ENCODE data around the gene LRP1B.

Gene LRP1B

GRCh38 chr2:141992695-141993094, 138.1 kb downstream of the LRP1B start:
- Histone ChIP-seq H3K4me1 (ENCODE audit: control insufficient read depth in 1 of 2, insufficient read depth in 2 of 2, low read length in 2 of 2) (no peaks in the 10 kb centered on the region), H3K4me3 (ENCODE audit: low read depth in 1 of 2, low read length in 2 of 2) (no peak overlapping the region), H3K9me3 (ENCODE audit: control insufficient read depth in 1 of 2, low read length in 2 of 2) (peaks cover 0 to 2% of the 10 kb centered on the region in 2 donors), H3K9ac (ENCODE audit: low read depth in 1 of 2, low read length in 2 of 2) (no peak overlapping the region), H3K27me3 (ENCODE audit: control insufficient read depth in 1 of 2, insufficient read depth in 2 of 2, low read length in 2 of 2) (no peaks in the 10 kb centered on the region), H3K36me3 (ENCODE audit: control insufficient read depth in 1 of 2, insufficient read depth in 2 of 2, low read length in 2 of 2) (no peaks in the 10 kb centered on the region), H3K27ac (ENCODE audit: low read depth, low read length) (no peak overlapping the region)

- no peak overlapping the region for H3K9ac ChIP-seq (ENCODE audit: low read depth in 1 of 2, low read length in 2 of 2)
- no peak overlapping the region for H3K4me3 ChIP-seq (ENCODE audit: low read depth in 1 of 2, low read length in 2 of 2)
- no peaks in the 10 kb centered on the region for H3K27me3 ChIP-seq (ENCODE audit: control insufficient read depth in 1 of 2, insufficient read depth in 2 of 2, low read length in 2 of 2)
- H3K9me3 ChIP-seq (ENCODE audit: control insufficient read depth in 1 of 2, low read length in 2 of 2): no peaks in the 10 kb centered on the region
- H3K36me3 ChIP-seq (ENCODE audit: control insufficient read depth in 1 of 2, insufficient read depth in 2 of 2, low read length in 2 of 2): no peaks in the 10 kb centered on the region
- H3K27ac ChIP-seq (ENCODE audit: low read depth, low read length): no peak overlapping the region
- H3K4me1 ChIP-seq (ENCODE audit: control insufficient read depth in 1 of 2, insufficient read depth in 2 of 2, low read length in 2 of 2): no peaks in the 10 kb centered on the region
Measured at GRCh38 chr2:141968433-141968832, 162.4 kb downstream of the LRP1B start.

- H3K4me1 ChIP-seq (ENCODE audit: control insufficient read depth in 1 of 2, insufficient read depth in 2 of 2, low read length in 2 of 2): no peaks in the 10 kb centered on the region
- H3K27ac ChIP-seq (ENCODE audit: low read depth, low read length): no peak overlapping the region
- H3K4me3 ChIP-seq (ENCODE audit: low read depth in 1 of 2, low read length in 2 of 2): no peak overlapping the region
- no peaks in the 10 kb centered on the region for H3K27me3 ChIP-seq (ENCODE audit: control insufficient read depth in 1 of 2, insufficient read depth in 2 of 2, low read length in 2 of 2)
- no peak overlapping the region for H3K9ac ChIP-seq (ENCODE audit: low read depth in 1 of 2, low read length in 2 of 2)
- H3K36me3 ChIP-seq (ENCODE audit: control insufficient read depth in 1 of 2, insufficient read depth in 2 of 2, low read length in 2 of 2): no peaks in the 10 kb centered on the region
- H3K9me3 ChIP-seq (ENCODE audit: control insufficient read depth in 1 of 2, low read length in 2 of 2): no peaks in the 10 kb centered on the region
Measured at GRCh38 chr2:141967980-141968379, 162.8 kb downstream of the LRP1B start.

GRCh38 chr2:141967503-141967902, 163.3 kb downstream of the LRP1B start:
- Histone ChIP-seq H3K9ac (ENCODE audit: low read depth in 1 of 2, low read length in 2 of 2) (no peak overlapping the region), H3K27ac (ENCODE audit: low read depth, low read length) (no peak overlapping the region), H3K4me3 (ENCODE audit: low read depth in 1 of 2, low read length in 2 of 2) (no peak overlapping the region), H3K27me3 (ENCODE audit: control insufficient read depth in 1 of 2, insufficient read depth in 2 of 2, low read length in 2 of 2) (no peaks in the 10 kb centered on the region), H3K36me3 (ENCODE audit: control insufficient read depth in 1 of 2, insufficient read depth in 2 of 2, low read length in 2 of 2) (no peaks in the 10 kb centered on the region), H3K9me3 (ENCODE audit: control insufficient read depth in 1 of 2, low read length in 2 of 2) (no peaks in the 10 kb centered on the region), H3K4me1 (ENCODE audit: control insufficient read depth in 1 of 2, insufficient read depth in 2 of 2, low read length in 2 of 2) (no peaks in the 10 kb centered on the region)

- H3K4me3 ChIP-seq (ENCODE audit: low read depth in 1 of 2, low read length in 2 of 2): no peak overlapping the region
- no peaks in the 10 kb centered on the region for H3K27me3 ChIP-seq (ENCODE audit: control insufficient read depth in 1 of 2, insufficient read depth in 2 of 2, low read length in 2 of 2)
- no peaks in the 10 kb centered on the region for H3K9me3 ChIP-seq (ENCODE audit: control insufficient read depth in 1 of 2, low read length in 2 of 2)
- no peaks in the 10 kb centered on the region for H3K4me1 ChIP-seq (ENCODE audit: control insufficient read depth in 1 of 2, insufficient read depth in 2 of 2, low read length in 2 of 2)
- no peaks in the 10 kb centered on the region for H3K36me3 ChIP-seq (ENCODE audit: control insufficient read depth in 1 of 2, insufficient read depth in 2 of 2, low read length in 2 of 2)
- no peak overlapping the region for H3K27ac ChIP-seq (ENCODE audit: low read depth, low read length)
- H3K9ac ChIP-seq (ENCODE audit: low read depth in 1 of 2, low read length in 2 of 2): no peak overlapping the region
Measured at GRCh38 chr2:141959941-141960340, 170.9 kb downstream of the LRP1B start.

- Histone ChIP-seq H3K9ac (ENCODE audit: low read depth in 1 of 2, low read length in 2 of 2) (no peak overlapping the region), H3K4me3 (ENCODE audit: low read depth in 1 of 2, low read length in 2 of 2) (no peak overlapping the region), H3K27ac (ENCODE audit: low read depth, low read length) (no peak overlapping the region), H3K27me3 (ENCODE audit: control insufficient read depth in 1 of 2, insufficient read depth in 2 of 2, low read length in 2 of 2) (no peaks in the 10 kb centered on the region), H3K9me3 (ENCODE audit: control insufficient read depth in 1 of 2, low read length in 2 of 2) (no peaks in the 10 kb centered on the region), H3K36me3 (ENCODE audit: control insufficient read depth in 1 of 2, insufficient read depth in 2 of 2, low read length in 2 of 2) (no peaks in the 10 kb centered on the region), H3K4me1 (ENCODE audit: control insufficient read depth in 1 of 2, insufficient read depth in 2 of 2, low read length in 2 of 2) (no peaks in the 10 kb centered on the region)
Measured at GRCh38 chr2:141959016-141959415, 171.8 kb downstream of the LRP1B start.

- no peak overlapping the region for H3K9ac ChIP-seq (ENCODE audit: low read depth in 1 of 2, low read length in 2 of 2)
- no peaks in the 10 kb centered on the region for H3K36me3 ChIP-seq (ENCODE audit: control insufficient read depth in 1 of 2, insufficient read depth in 2 of 2, low read length in 2 of 2)
- H3K27ac ChIP-seq (ENCODE audit: low read depth, low read length): no peak overlapping the region
- H3K9me3 ChIP-seq (ENCODE audit: control insufficient read depth in 1 of 2, low read length in 2 of 2): no peaks in the 10 kb centered on the region
- no peaks in the 10 kb centered on the region for H3K27me3 ChIP-seq (ENCODE audit: control insufficient read depth in 1 of 2, insufficient read depth in 2 of 2, low read length in 2 of 2)
- no peaks in the 10 kb centered on the region for H3K4me1 ChIP-seq (ENCODE audit: control insufficient read depth in 1 of 2, insufficient read depth in 2 of 2, low read length in 2 of 2)
- H3K4me3 ChIP-seq (ENCODE audit: low read depth in 1 of 2, low read length in 2 of 2): no peak overlapping the region
Measured at GRCh38 chr2:141957827-141958450, 172.9 kb downstream of the LRP1B start.

GRCh38 chr2:141957321-141957720, 173.5 kb downstream of the LRP1B start:
- no peak overlapping the region for H3K9ac ChIP-seq (ENCODE audit: low read depth in 1 of 2, low read length in 2 of 2)
- H3K4me3 ChIP-seq (ENCODE audit: low read depth in 1 of 2, low read length in 2 of 2): no peak overlapping the region
- H3K27me3 ChIP-seq (ENCODE audit: control insufficient read depth in 1 of 2, insufficient read depth in 2 of 2, low read length in 2 of 2): no peaks in the 10 kb centered on the region
- no peaks in the 10 kb centered on the region for H3K9me3 ChIP-seq (ENCODE audit: control insufficient read depth in 1 of 2, low read length in 2 of 2)
- H3K27ac ChIP-seq (ENCODE audit: low read depth, low read length): no peak overlapping the region
- H3K4me1 ChIP-seq (ENCODE audit: control insufficient read depth in 1 of 2, insufficient read depth in 2 of 2, low read length in 2 of 2): no peaks in the 10 kb centered on the region
- H3K36me3 ChIP-seq (ENCODE audit: control insufficient read depth in 1 of 2, insufficient read depth in 2 of 2, low read length in 2 of 2): no peaks in the 10 kb centered on the region

GRCh38 chr2:141947396-141948114, 183.3 kb downstream of the LRP1B start:
- Histone ChIP-seq H3K27me3 (ENCODE audit: control insufficient read depth in 1 of 2, insufficient read depth in 2 of 2, low read length in 2 of 2) (no peaks in the 10 kb centered on the region), H3K4me1 (ENCODE audit: control insufficient read depth in 1 of 2, insufficient read depth in 2 of 2, low read length in 2 of 2) (no peaks in the 10 kb centered on the region), H3K4me3 (ENCODE audit: low read depth in 1 of 2, low read length in 2 of 2) (no peak overlapping the region), H3K27ac (ENCODE audit: low read depth, low read length) (no peak overlapping the region), H3K9ac (ENCODE audit: low read depth in 1 of 2, low read length in 2 of 2) (no peak overlapping the region), H3K9me3 (ENCODE audit: control insufficient read depth in 1 of 2, low read length in 2 of 2) (no peaks in the 10 kb centered on the region), H3K36me3 (ENCODE audit: control insufficient read depth in 1 of 2, insufficient read depth in 2 of 2, low read length in 2 of 2) (no peaks in the 10 kb centered on the region)

GRCh38 chr2:141946016-141946415, 184.8 kb downstream of the LRP1B start:
- Histone ChIP-seq H3K27me3 (ENCODE audit: control insufficient read depth in 1 of 2, insufficient read depth in 2 of 2, low read length in 2 of 2) (no peaks in the 10 kb centered on the region), H3K9ac (ENCODE audit: low read depth in 1 of 2, low read length in 2 of 2) (no peak overlapping the region), H3K9me3 (ENCODE audit: control insufficient read depth in 1 of 2, low read length in 2 of 2) (no peaks in the 10 kb centered on the region), H3K36me3 (ENCODE audit: control insufficient read depth in 1 of 2, insufficient read depth in 2 of 2, low read length in 2 of 2) (no peaks in the 10 kb centered on the region), H3K4me3 (ENCODE audit: low read depth in 1 of 2, low read length in 2 of 2) (no peak overlapping the region), H3K4me1 (ENCODE audit: control insufficient read depth in 1 of 2, insufficient read depth in 2 of 2, low read length in 2 of 2) (no peaks in the 10 kb centered on the region), H3K27ac (ENCODE audit: low read depth, low read length) (no peak overlapping the region)

Measured in duodenal mucosa (tissue), 2 donors.